Thyroid gland (tissue), 4 donors: ENCODE measurements around the gene MLXIPL.

Experiments used
- POLR2A ChIP-seq, 2 donors: fragments of 450-650 bp; IDR thresholded peaks; one replicate each; pipeline ENCODE4 v1.6.1; 2017; ENCODE audit warnings: antibody characterized with exemption in 2 of 2, mild to moderate bottlenecking in 2 of 2, moderate library complexity in 1 of 2
- TF ChIP-seq, protein P1 (sequence below), 6 experiments: fragments of 200-600 bp in 3 of 6; fragments of 450-650 bp in 3 of 6; sonication (generic) in 3 of 6; IDR thresholded peaks; one replicate each; pipeline ENCODE4 v1.5.1; 2016 to 2019; ENCODE audit warnings: antibody characterized with exemption in 6 of 6, mild to moderate bottlenecking in 2 of 6, inconsistent platforms in 1 of 6, moderate library complexity in 1 of 6

DNA sequence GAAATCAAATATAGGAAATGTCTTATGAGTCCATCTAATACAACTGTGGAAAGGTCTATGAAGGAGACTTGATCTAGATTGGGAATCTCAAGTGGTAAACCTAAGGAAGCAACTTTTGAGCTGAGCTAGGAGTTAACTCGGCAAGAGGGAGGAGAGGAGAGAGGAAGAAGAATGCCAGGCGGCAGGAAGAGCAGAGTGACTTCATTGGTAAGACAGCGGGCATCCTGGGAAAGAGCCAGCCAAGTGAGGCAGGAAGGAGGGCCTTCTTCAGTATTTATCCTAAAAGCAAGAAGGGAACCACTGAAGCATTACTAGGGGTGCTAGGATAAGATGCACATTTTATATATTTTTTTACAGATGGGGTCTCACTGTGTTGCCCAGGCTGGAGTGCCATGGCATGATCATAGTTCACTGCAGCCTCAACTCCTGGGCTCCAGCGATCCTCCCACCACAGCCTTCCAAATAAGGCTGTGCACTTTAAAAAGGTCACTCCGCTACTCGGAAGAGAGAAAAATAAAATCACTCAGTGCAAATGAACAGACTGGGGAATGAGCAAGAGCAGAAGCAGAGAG, 68.8 kb downstream of the MLXIPL start:
- TF ChIP-seq, protein P1, sequence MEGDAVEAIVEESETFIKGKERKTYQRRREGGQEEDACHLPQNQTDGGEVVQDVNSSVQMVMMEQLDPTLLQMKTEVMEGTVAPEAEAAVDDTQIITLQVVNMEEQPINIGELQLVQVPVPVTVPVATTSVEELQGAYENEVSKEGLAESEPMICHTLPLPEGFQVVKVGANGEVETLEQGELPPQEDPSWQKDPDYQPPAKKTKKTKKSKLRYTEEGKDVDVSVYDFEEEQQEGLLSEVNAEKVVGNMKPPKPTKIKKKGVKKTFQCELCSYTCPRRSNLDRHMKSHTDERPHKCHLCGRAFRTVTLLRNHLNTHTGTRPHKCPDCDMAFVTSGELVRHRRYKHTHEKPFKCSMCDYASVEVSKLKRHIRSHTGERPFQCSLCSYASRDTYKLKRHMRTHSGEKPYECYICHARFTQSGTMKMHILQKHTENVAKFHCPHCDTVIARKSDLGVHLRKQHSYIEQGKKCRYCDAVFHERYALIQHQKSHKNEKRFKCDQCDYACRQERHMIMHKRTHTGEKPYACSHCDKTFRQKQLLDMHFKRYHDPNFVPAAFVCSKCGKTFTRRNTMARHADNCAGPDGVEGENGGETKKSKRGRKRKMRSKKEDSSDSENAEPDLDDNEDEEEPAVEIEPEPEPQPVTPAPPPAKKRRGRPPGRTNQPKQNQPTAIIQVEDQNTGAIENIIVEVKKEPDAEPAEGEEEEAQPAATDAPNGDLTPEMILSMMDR (IDR thresholded peaks at IDR 0.05), result no peak
- no peak for TF ChIP-seq POLR2A (IDR thresholded peaks at IDR 0.05)
